ENCODE results near the gene AHI1.

DNA sequence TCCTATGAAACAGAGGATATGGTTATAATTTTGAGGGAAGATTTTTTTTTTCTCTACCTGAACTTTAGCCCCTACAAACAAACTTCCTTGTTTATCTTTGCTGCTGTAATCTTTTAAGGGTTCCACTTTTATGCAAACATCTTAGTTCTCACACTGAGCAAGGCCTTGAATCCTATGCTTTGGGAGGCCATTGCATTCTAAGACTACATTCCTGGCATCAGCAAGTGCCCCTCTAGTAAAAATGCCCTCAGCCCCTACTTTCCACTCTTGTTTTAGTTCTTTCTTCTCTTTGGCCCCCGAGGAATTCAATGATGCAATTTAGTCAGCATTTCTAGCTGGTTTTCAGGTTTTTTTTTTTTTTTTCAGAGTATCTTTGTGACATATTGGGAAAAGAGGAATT is 8.1 kb upstream of the AHI1 start:
- TF ChIP-seq, protein P1, sequence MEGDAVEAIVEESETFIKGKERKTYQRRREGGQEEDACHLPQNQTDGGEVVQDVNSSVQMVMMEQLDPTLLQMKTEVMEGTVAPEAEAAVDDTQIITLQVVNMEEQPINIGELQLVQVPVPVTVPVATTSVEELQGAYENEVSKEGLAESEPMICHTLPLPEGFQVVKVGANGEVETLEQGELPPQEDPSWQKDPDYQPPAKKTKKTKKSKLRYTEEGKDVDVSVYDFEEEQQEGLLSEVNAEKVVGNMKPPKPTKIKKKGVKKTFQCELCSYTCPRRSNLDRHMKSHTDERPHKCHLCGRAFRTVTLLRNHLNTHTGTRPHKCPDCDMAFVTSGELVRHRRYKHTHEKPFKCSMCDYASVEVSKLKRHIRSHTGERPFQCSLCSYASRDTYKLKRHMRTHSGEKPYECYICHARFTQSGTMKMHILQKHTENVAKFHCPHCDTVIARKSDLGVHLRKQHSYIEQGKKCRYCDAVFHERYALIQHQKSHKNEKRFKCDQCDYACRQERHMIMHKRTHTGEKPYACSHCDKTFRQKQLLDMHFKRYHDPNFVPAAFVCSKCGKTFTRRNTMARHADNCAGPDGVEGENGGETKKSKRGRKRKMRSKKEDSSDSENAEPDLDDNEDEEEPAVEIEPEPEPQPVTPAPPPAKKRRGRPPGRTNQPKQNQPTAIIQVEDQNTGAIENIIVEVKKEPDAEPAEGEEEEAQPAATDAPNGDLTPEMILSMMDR (IDR thresholded peaks at IDR 0.05; ENCODE audit: insufficient read depth, low read depth, low read length): no peak
- TF ChIP-seq EZH2 (IDR thresholded peaks at IDR 0.05; ENCODE audit: insufficient read depth, low read length): no peak

Measured in astrocyte (in vitro differentiated cells and primary cell).